ENCODE measurements around the gene FXYD3. TPM values are rescaled to one million over a fixed set of nuclear protein-coding genes. Genes with fewer than 3 reads are reported as not detected.

FXYD3 gene
- total and polyA plus RNA-seq, 2 of the 13 experiments (the other 11 are each of a cell fraction or from before 2014, with no cell fraction given) = 4.9 TPM; not detected in 1

DNA sequence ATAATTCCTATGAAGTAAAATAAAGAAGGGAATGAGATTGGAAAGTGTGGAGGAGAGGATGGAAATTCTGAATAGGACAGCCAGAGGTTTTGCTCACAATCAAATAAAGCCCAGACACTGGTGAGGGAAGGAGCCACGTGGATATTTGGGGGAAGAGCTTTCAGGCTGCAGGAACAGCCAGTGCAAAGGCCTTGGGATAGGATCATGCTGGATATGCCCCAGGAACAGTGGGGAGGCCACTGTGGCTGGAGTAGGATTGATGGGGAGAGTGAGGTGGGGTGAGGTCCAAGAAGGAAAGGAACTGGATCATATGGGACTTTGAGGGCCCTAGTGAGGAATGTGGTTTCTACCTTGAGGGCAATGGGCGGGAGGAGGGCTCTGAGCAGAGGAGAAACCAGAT, 34.8 kb downstream of the FXYD3 start (continued):
- TF ChIP-seq, protein P1, sequence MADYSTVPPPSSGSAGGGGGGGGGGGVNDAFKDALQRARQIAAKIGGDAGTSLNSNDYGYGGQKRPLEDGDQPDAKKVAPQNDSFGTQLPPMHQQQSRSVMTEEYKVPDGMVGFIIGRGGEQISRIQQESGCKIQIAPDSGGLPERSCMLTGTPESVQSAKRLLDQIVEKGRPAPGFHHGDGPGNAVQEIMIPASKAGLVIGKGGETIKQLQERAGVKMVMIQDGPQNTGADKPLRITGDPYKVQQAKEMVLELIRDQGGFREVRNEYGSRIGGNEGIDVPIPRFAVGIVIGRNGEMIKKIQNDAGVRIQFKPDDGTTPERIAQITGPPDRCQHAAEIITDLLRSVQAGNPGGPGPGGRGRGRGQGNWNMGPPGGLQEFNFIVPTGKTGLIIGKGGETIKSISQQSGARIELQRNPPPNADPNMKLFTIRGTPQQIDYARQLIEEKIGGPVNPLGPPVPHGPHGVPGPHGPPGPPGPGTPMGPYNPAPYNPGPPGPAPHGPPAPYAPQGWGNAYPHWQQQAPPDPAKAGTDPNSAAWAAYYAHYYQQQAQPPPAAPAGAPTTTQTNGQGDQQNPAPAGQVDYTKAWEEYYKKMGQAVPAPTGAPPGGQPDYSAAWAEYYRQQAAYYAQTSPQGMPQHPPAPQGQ (CRISPR knock-in tag; IDR thresholded peaks at IDR 0.05; ENCODE audit: borderline replicate concordance) = no peak
- TF ChIP-seq CCAR2 (optimal IDR thresholded peaks at IDR 0.05; ENCODE audit: low read depth, low read length) (no peak), ZNF510 (CRISPR knock-in tag; IDR thresholded peaks at IDR 0.05; ENCODE audit: low read depth) (no peak), PAX8 (CRISPR knock-in tag; IDR thresholded peaks at IDR 0.05; ENCODE audit: borderline replicate concordance) (no peak)

DNA sequence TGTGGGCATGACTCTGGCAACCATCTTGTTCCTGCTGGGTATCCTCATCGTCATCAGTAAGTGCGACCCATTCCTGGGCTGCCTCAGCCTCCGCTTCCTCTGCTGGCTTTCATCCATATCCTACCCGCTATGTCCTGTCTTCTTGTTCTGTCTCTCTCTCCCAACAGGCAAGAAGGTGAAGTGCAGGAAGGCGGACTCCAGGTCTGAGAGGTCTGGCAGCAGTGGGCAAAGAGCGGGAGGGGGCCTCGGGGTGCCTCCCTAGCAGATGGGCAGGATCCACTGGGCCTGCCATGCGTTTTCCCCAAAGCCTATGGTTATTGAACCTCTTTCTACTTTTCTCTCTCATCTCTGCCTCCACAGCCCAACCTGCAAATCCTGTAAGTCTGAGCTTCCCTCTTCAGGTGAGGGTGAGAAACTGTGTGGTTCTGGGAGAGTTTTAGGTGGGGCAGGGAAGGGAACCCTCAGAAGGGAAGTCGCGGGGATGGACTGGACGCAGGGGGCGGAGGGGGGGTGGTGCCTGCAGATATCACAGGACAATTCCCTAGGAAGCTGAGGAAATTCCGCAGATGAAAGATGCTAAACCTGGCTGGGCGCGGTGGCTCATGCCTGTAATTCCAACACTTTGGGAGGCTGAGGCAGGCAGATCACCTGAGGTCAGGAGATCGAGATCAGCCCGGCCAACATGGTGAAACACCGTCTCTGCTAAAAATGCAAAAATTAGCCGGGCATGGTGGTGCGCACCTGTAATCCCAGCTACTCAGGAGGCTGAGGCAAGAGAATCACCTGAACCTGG, 35.8 kb downstream of the FXYD3 start:
- H3K4me2 ChIP-seq (ENCODE audit: low read depth, low read length) = no peak overlapping the region
- H2AFZ ChIP-seq (ENCODE audit: low read length) = no peak overlapping the region
- no TSS peak for BruUV-seq (replicated peaks)
- H3K9me3 ChIP-seq (ENCODE audit: low read length) = no peaks in the 10 kb centered on the region
- ChIA-PET POLR2A (no interaction called here), CTCF (ENCODE audit: low intra/inter-chr PET ratio, low total read pairs) (no interaction called here)
- 0 out of 2 replicates have a peak, but pooled peaks cover 2% of the 10 kb centered on the region for H4K20me1 ChIP-seq (ENCODE audit: insufficient read depth, low read length)
- no peaks in the 10 kb centered on the region for H3K36me3 ChIP-seq (replicated peaks in 1 of 2; ENCODE audit: control insufficient read depth in 1 of 2, insufficient read depth in 2 of 2, low read length in 2 of 2)
- no peaks in the 10 kb centered on the region for H3K79me2 ChIP-seq (ENCODE audit: insufficient read depth, low read length)
- no peak overlapping the region for H3K4me3 ChIP-seq (replicated peaks in 1 of 3; ENCODE audit: insufficient read depth in 1 of 3, low read depth in 2 of 3, low read length in 3 of 3)
- DNase-seq (ENCODE audit: low spot score) = no peak
- WGBS (ENCODE audit: low lambda C conversion rate) = 42% methylated on average over 20 of the region's 20 CpGs
- no peak overlapping the region for H3K27ac ChIP-seq (ENCODE audit: extremely low read length, insufficient read depth, low read length)
- intact Hi-C loops (cut with micrococcal nuclease; ENCODE audit: unreplicated experiment) (no loop called here), in situ Hi-C loops (cut with HindIII; ENCODE audit: extremely low pct_ligation_motif_present, low pct_unique_long_range_greater_than_20kb) (no loop called here)
- peaks cover 21 to 55% of the 10 kb centered on the region in 2 experiments; a peak in 4 of 5 replicates for H3K27me3 ChIP-seq (ENCODE audit: control insufficient read depth in 1 of 2, insufficient read depth in 2 of 2, low read length in 2 of 2)
- no peak for FAIRE-seq
- H3K9ac ChIP-seq (ENCODE audit: insufficient read depth, low read depth, low read length) = no peak overlapping the region
- no peak for ATAC-seq
- peaks cover 12% of the 10 kb centered on the region for H3K4me1 ChIP-seq (ENCODE audit: insufficient read depth, low read length)
- TF ChIP-seq, protein P2, sequence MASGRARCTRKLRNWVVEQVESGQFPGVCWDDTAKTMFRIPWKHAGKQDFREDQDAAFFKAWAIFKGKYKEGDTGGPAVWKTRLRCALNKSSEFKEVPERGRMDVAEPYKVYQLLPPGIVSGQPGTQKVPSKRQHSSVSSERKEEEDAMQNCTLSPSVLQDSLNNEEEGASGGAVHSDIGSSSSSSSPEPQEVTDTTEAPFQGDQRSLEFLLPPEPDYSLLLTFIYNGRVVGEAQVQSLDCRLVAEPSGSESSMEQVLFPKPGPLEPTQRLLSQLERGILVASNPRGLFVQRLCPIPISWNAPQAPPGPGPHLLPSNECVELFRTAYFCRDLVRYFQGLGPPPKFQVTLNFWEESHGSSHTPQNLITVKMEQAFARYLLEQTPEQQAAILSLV (CRISPR knock-in tag; IDR thresholded peaks at IDR 0.05; ENCODE audit: borderline replicate concordance) = no peak
- TF ChIP-seq, protein P3, sequence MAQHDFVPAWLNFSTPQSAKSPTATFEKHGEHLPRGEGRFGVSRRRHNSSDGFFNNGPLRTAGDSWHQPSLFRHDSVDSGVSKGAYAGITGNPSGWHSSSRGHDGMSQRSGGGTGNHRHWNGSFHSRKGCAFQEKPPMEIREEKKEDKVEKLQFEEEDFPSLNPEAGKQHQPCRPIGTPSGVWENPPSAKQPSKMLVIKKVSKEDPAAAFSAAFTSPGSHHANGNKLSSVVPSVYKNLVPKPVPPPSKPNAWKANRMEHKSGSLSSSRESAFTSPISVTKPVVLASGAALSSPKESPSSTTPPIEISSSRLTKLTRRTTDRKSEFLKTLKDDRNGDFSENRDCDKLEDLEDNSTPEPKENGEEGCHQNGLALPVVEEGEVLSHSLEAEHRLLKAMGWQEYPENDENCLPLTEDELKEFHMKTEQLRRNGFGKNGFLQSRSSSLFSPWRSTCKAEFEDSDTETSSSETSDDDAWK (CRISPR knock-in tag; IDR thresholded peaks at IDR 0.05) = no peak
- TF ChIP-seq MEIS1 (CRISPR knock-in tag; IDR thresholded peaks at IDR 0.05; ENCODE audit: borderline replicate concordance) = no peak
- no peak for TF ChIP-seq HCFC1 (IDR thresholded peaks at IDR 0.05; ENCODE audit: low read depth, low read length)
- TF ChIP-seq, protein P4, sequence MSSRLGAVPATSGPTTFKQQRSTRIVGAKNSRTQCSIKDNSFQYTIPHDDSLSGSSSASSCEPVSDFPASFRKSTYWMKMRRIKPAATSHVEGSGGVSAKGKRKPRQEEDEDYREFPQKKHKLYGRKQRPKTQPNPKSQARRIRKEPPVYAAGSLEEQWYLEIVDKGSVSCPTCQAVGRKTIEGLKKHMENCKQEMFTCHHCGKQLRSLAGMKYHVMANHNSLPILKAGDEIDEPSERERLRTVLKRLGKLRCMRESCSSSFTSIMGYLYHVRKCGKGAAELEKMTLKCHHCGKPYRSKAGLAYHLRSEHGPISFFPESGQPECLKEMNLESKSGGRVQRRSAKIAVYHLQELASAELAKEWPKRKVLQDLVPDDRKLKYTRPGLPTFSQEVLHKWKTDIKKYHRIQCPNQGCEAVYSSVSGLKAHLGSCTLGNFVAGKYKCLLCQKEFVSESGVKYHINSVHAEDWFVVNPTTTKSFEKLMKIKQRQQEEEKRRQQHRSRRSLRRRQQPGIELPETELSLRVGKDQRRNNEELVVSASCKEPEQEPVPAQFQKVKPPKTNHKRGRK (CRISPR knock-in tag; IDR thresholded peaks at IDR 0.05) = no peak
- TF ChIP-seq, protein P5, sequence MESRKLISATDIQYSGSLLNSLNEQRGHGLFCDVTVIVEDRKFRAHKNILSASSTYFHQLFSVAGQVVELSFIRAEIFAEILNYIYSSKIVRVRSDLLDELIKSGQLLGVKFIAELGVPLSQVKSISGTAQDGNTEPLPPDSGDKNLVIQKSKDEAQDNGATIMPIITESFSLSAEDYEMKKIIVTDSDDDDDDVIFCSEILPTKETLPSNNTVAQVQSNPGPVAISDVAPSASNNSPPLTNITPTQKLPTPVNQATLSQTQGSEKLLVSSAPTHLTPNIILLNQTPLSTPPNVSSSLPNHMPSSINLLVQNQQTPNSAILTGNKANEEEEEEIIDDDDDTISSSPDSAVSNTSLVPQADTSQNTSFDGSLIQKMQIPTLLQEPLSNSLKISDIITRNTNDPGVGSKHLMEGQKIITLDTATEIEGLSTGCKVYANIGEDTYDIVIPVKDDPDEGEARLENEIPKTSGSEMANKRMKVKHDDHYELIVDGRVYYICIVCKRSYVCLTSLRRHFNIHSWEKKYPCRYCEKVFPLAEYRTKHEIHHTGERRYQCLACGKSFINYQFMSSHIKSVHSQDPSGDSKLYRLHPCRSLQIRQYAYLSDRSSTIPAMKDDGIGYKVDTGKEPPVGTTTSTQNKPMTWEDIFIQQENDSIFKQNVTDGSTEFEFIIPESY (CRISPR knock-in tag; IDR thresholded peaks at IDR 0.05) = peak; percentile 50; the same call in 1 of the 2 replicates
- TF ChIP-seq, protein P6, sequence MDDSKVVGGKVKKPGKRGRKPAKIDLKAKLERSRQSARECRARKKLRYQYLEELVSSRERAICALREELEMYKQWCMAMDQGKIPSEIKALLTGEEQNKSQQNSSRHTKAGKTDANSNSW (CRISPR knock-in tag; IDR thresholded peaks at IDR 0.05; ENCODE audit: borderline replicate concordance) = no peak
